Heart left ventricle (tissue), 16 donors: ENCODE measurements around the gene NOM1. TPM values are rescaled to one million over a fixed set of nuclear protein-coding genes. Genes with fewer than 3 reads are reported as not detected.
A peak's percentile ranks its signal among the peaks of the same experiment; 100 is the strongest.
"Not testable (repeated sequence)": the region's sequence is repeated elsewhere in the genome, so short reads cannot be mapped to it uniquely, and the experiment has no call there.

ENCODE experiments used
- ATAC-seq, 4 donors: fragments of 200-7000 bp; cut with Tn5 transposase; one replicate each; pipeline ENCODE4 v1.9.1; 2020 to 2022; ENCODE audit warnings: moderate library complexity in 4 of 4, mild to moderate bottlenecking in 3 of 4, moderate number of reproducible peaks in 1 of 4
- DNase-seq, 5 donors: peaks; one replicate each; pipeline ENCODE4 v3.0.0-alpha.2; 2020
- H3K27ac ChIP-seq, 12 donors: fragments of 200-600 bp; sonication (generic) in 4 of 12; one replicate each; pipeline versions ENCODE4 v1.5.0 to v1.8.0; 2016 to 2022; ENCODE audit warnings: mild to moderate bottlenecking in 2 of 12
- H3K27me3 ChIP-seq, 9 donors: fragments of 200-600 bp; sonication (generic) in 2 of 9; one replicate each; pipeline versions ENCODE4 v1.5.1 to v1.8.0; 2016 to 2022; ENCODE audit warnings: mild to moderate bottlenecking in 3 of 9
- H3K36me3 ChIP-seq, 9 donors: fragments of 200-600 bp; sonication (generic) in 2 of 9; one replicate each; pipeline versions ENCODE4 v1.5.0 to v1.8.0; 2018 to 2022; ENCODE audit warnings: mild to moderate bottlenecking in 2 of 9
- H3K4me1 ChIP-seq, 12 donors: fragments of 200-600 bp; sonication (generic) in 4 of 12; one replicate each; pipeline versions ENCODE4 v1.5.0 to v1.8.0; 2016 to 2022; ENCODE audit warnings: mild to moderate bottlenecking in 3 of 12
- H3K4me3 ChIP-seq, 12 donors: fragments of 200-600 bp; sonication (generic) in 4 of 12; one replicate each; pipeline versions ENCODE4 v1.5.0 to v1.8.0; 2017 to 2022; ENCODE audit warnings: mild to moderate bottlenecking in 9 of 12, moderate library complexity in 4 of 12
- H3K9me3 ChIP-seq, 12 donors: fragments of 200-600 bp; sonication (generic) in 4 of 12; one replicate each; pipeline versions ENCODE4 v1.5.0 to v1.8.0; 2016 to 2022; ENCODE audit warnings: mild to moderate bottlenecking in 1 of 12
- CTCF ChIP-seq, 12 donors: fragments of 200-600 bp; sonication (generic) in 4 of 12; IDR thresholded peaks; one replicate each; pipeline versions ENCODE4 v1.5.0 to v1.8.0; 2018 to 2022; ENCODE audit warnings: antibody characterized with exemption in 12 of 12, mild to moderate bottlenecking in 5 of 12
- POLR2A ChIP-seq, 2 donors: fragments of 450-650 bp; IDR thresholded peaks; one replicate each; pipeline ENCODE4 v1.6.1; 2017; ENCODE audit warnings: antibody characterized with exemption in 2 of 2, mild to moderate bottlenecking in 2 of 2, moderate library complexity in 2 of 2
- WGBS, 4 donors: extraction: QIAGEN DNeasy Blood & Tissue Kit in 2 of 4; methylation state at CpG; one replicate each; pipeline versions ENCODE4 v1.1.5 to v1.1.7; 2013 to 2018; 5-methylcytosine and 5-hydroxymethylcytosine counted together
- intact Hi-C, 10 donors: fragments of 100-400 bp; cut with DNase I; formaldehyde crosslinking; loops; one replicate each; pipeline versions ENCODE4 v1.11.1 to v1.14.2; 2022
- polyA plus RNA-seq, 2 donors: library from polyadenylated mRNA; stranded (reverse); fragments of 200-250 nt; gene quantifications; one replicate each; pipeline ENCODE4 v1.2.3, GENCODE V29; 2013
- total RNA-seq, 9 donors: library from RNA; depleted of rRNA in 2 of 9; stranded (reverse); fragments of >200 nt in 2 of 9; fragmentation: NEBNext Ultra II Directional in 3 of 9; extraction: Animal tissue kit (Norgen Biotek cat#: 25700) in 3 of 9; gene quantifications; one replicate each; pipeline versions ENCODE4 v1.1.0 to v1.2.4, GENCODE V29; 2016 to 2023
- donor health status: ischemic (EF 13 %, LVEDD 7.1; RV severe dilation, severe dysfunction).
- donor health status: healthy with polysubstance abuse.
- donor health status: DM: no; HTN: yes; CAD: no.
- donor health status: DM: no; HTN: no; CAD: no.
- donor health status: ischemic (EF 25% LVEDD 6.9; RV normal size, moderate dysfunction).
- donor health status: ischemic (EF 25% LVEDD 5.7; RV mildly dilated, moderate dysfunction).
- donor health status: healthy.
- donor health status: DM: yes; HTN: yes; CAD: no.
- donor health status: ischemic (EF 35%, LVEDD 5.7; RV mildly dilated, moderate dysfunction).
- donor health status: nonischemic (EF 11% LVEDD 7.7; RV severe dilation, severe dysfunction).
- donor health status: DM: yes; HTN: yes; CAD: no.
- donor health status: PGD.
- donor health status: ischemic (EF 29% LVEDD 5.4; RV normal size, mild dysfunction).
- donor health status: nonischemic (EF 23%, LVEDD 6.1; RV moderate dilation, normal function).

NOM1 gene
- total and polyA plus RNA-seq, 11 donors = 6.0 to 12.2 (median 9.1) TPM

GRCh38 chr7:156906200-156906649 lies 43.3 kb upstream of the NOM1 start:
- peaks cover 0 to 18% (median 3%) of the 10 kb centered on the region in 12 donors for H3K4me1 ChIP-seq
- ATAC-seq (no peak), DNase-seq (no peak)
- H3K36me3 ChIP-seq = no peaks in the 10 kb centered on the region
- TF ChIP-seq POLR2A (IDR thresholded peaks at IDR 0.05) = no peak
- TF ChIP-seq CTCF (IDR thresholded peaks at IDR 0.05) = no peak
- WGBS, 4 donors = 54 to 73% (median 68%) methylated on average over 4 of the region's 4 CpGs
- H3K27ac ChIP-seq = no peak overlapping the region
- H3K4me3 ChIP-seq = no peak overlapping the region
- H3K9me3 ChIP-seq = peaks cover 0 to 3% (median 0%) of the 10 kb centered on the region in 12 donors
- peaks cover 0 to 7% (median 0%) of the 10 kb centered on the region in 9 donors for H3K27me3 ChIP-seq
- intact Hi-C loops = loop anchor here in 5 of 10 donors (5.0 to 10.0 kb wide), 2 partner anchors 41 to 339 kb away; partner anchors contain the start of gene NOM1 (in 4 of the 5)

DNA sequence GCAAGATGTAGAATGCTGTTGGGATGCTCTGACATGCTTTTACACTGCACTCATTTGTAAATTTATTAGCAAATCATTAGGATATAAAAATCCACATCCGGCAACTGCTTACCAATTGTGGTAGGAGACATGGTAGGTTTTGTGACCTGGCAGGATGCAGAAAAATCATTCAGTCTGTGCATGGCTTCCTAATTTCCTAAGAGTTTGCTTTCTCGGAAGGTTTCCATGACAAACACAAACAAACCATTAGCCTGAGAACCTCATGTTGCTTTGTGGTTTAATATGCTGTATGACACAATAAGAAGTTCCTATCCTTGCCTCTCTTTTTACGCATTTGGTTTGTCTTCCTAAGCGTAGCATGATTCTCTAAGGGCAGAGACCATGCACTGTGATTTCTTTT lies 41.9 kb upstream of the NOM1 start:
- no peak for TF ChIP-seq CTCF (IDR thresholded peaks at IDR 0.05)
- no peak for TF ChIP-seq POLR2A (IDR thresholded peaks at IDR 0.05)
- H3K4me1 ChIP-seq = peaks cover 0 to 18% (median 3%) of the 10 kb centered on the region in 12 donors
- DNase-seq (no peak), ATAC-seq (peak in 1 of 4 donors; percentile 38)
- peaks cover 0 to 3% (median 0%) of the 10 kb centered on the region in 12 donors for H3K9me3 ChIP-seq
- intact Hi-C loops = loop anchor here in 5 of 10 donors (5.0 to 10.0 kb wide), 2 partner anchors 40 to 337 kb away; partner anchors contain the start of gene NOM1 (in 4 of the 5)
- H3K27ac ChIP-seq = no peak overlapping the region
- WGBS, 4 donors = 62 to 74% (median 68%) methylated on average over 4 of the region's 4 CpGs
- H3K36me3 ChIP-seq = no peaks in the 10 kb centered on the region
- peaks cover 0 to 7% (median 0%) of the 10 kb centered on the region in 9 donors for H3K27me3 ChIP-seq
- no peak overlapping the region for H3K4me3 ChIP-seq

DNA sequence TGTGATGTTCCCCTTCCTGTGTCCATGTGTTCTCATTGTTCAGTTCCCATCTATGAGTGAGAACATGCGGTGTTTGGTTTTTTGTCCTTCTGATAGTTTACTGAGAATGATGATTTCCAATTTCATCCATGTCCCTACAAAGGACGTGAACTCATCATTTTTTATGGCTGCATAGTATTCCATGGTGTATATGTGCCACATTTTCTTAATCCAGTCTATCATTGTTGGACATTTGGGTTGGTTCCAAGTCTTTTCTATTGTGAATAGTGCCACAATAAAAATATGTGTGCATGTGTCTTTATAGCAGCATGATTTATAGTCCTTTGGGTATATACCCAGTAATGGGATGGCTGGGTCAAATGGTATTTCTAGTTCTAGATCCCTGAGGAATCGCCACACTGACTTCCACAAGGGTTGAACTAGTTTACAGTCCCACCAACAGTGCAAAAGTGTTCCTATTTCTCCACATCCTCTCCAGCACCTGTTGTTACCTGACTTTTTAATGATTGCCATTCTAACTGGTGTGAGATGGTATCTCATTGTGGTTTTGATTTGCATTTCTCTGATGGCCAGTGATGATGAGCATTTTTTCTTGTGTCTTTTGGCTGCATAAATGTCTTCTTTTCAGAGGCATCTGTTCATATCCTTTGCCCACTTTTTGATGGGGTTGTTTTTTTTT lies 39.8 kb upstream of the NOM1 start:
- intact Hi-C loops = loop anchor here in 5 of 10 donors (5.0 to 10.0 kb wide), 2 partner anchors 38 to 335 kb away; partner anchors contain the start of gene NOM1 (in 4 of the 5)

GRCh38 chr7:156918635-156919034 lies 30.9 kb upstream of the NOM1 start:
- Histone ChIP-seq H3K27ac (no peak overlapping the region), H3K9me3 (no peaks in the 10 kb centered on the region), H3K27me3 (peaks cover 0 to 23% (median 0%) of the 10 kb centered on the region in 9 donors), H3K36me3 (no peaks in the 10 kb centered on the region), H3K4me1 (peaks cover 0 to 4% (median 0%) of the 10 kb centered on the region in 12 donors), H3K4me3 (no peak overlapping the region)
- TF ChIP-seq CTCF (IDR thresholded peaks at IDR 0.05) (no peak), POLR2A (IDR thresholded peaks at IDR 0.05) (no peak)
- WGBS, 4 donors = 58 to 63% (median 58%) methylated on average over 1 of the region's 1 CpG
- DNase-seq (no peak), ATAC-seq (no peak)
- intact Hi-C loops = no loop called here

More for the DNA sequence above, 39.8 kb upstream of the NOM1 start:
- not testable (repeated sequence) for H3K27ac ChIP-seq, H3K36me3 ChIP-seq, H3K9me3 ChIP-seq, H3K4me3 ChIP-seq, ATAC-seq, H3K27me3 ChIP-seq, H3K4me1 ChIP-seq, DNase-seq
- 70 to 91% (median 82%) methylated on average over 3 of the region's 3 CpGs for WGBS, 4 donors
